Fibroblast of the aortic adventitia (primary cell): Measurements from ENCODE around the gene SOAT2. TPM values are rescaled to one million over a fixed set of nuclear protein-coding genes. Genes with fewer than 3 reads are reported as not detected.

Source experiments
- DNase-seq: peaks from one replicate; pipeline ENCODE4 v3.0.0-alpha.2; 2010; ENCODE audit warnings: low read depth
- H3K4me3 ChIP-seq: 2 replicates; pipeline ENCODE4 v1.5.1; 2011; ENCODE audit warnings: low read depth, mild to moderate bottlenecking, control low read depth, low read length, moderate library complexity
- CTCF ChIP-seq: IDR thresholded peaks from 2 replicates; pipeline ENCODE4 v1.5.1; 2011; ENCODE audit warnings: mild to moderate bottlenecking, low read length, control low read depth, inconsistent platforms; ENCODE audit not compliant: insufficient read depth
- total RNA-seq: library from RNA; depleted of rRNA; stranded (reverse); fragments of >200 nt; gene quantifications from 2 replicates; pipeline ENCODE4 v1.2.3, GENCODE V29; 2012; ENCODE audit warnings: low replicate concordance

SOAT2 gene
- 0.09 TPM in 1 of 2 replicates, not detected in the other for total RNA-seq

GRCh38 chr12:53102883-53103807, at the start of gene SOAT2:
SOAT2 (plus strand) TSS chr12:53103486; CDS start chr12:53103578, 92 bp downstream.
- DNase-seq = no peak
- no peak within 1 kb of the TSS for H3K4me3 ChIP-seq
- no peak for TF ChIP-seq CTCF

GRCh38 chr12:53054112-53054878, 49.0 kb upstream of the SOAT2 start:
- no peak for TF ChIP-seq CTCF
- peak; percentile 83 for DNase-seq
- H3K4me3 ChIP-seq = peak overlapping the region; percentile 25

GRCh38 chr12:53055471-53056266, 47.6 kb upstream of the SOAT2 start:
- no peak for TF ChIP-seq CTCF
- H3K4me3 ChIP-seq = no peak overlapping the region
- DNase-seq = no peak

GRCh38 chr12:53056296-53056695, 47.0 kb upstream of the SOAT2 start:
- no peak overlapping the region for H3K4me3 ChIP-seq
- no peak for TF ChIP-seq CTCF
- no peak for DNase-seq

GRCh38 chr12:53056901-53057300, 46.4 kb upstream of the SOAT2 start:
- TF ChIP-seq CTCF = no peak
- no peak overlapping the region for H3K4me3 ChIP-seq
- no peak for DNase-seq

- no peak for DNase-seq
- no peak overlapping the region for H3K4me3 ChIP-seq
These were observed 45.3 kb upstream of the SOAT2 start for GRCh38 chr12:53057816-53058500.

More at GRCh38 chr12:53057816-53058500, 45.3 kb upstream of the SOAT2 start:
- no peak for TF ChIP-seq CTCF
